HUES64 (cell line): ENCODE measurements around the gene REST.

Experiments used
- H3K27ac ChIP-seq: 2 replicates; pipeline ENCODE4 v1.7.0; 2013; ENCODE audit warnings: low read depth, low read length, inconsistent platforms
- H3K27me3 ChIP-seq: 2 replicates; pipeline ENCODE4 v1.6.1; 2013; ENCODE audit warnings: mild to moderate bottlenecking, low read length; ENCODE audit not compliant: insufficient read depth
- H3K36me3 ChIP-seq: 2 replicates; pipeline ENCODE4 v1.6.1; 2013; ENCODE audit warnings: mild to moderate bottlenecking, low read length; ENCODE audit not compliant: insufficient read depth
- H3K4me1 ChIP-seq: 2 replicates; pipeline ENCODE4 v1.6.1; 2013; ENCODE audit warnings: mild to moderate bottlenecking, low read length, moderate library complexity; ENCODE audit not compliant: insufficient read depth
- H3K4me3 ChIP-seq: 2 replicates; pipeline ENCODE4 v1.5.1; 2013; ENCODE audit warnings: mild to moderate bottlenecking, low read length, moderate library complexity
- H3K9ac ChIP-seq: 2 replicates; pipeline ENCODE4 v1.6.1; 2013; ENCODE audit warnings: mild to moderate bottlenecking, low read depth, low read length
- H3K9me3 ChIP-seq: 2 replicates; pipeline ENCODE4 v1.6.1; 2013; ENCODE audit warnings: low read depth, low read length; ENCODE audit not compliant: insufficient read depth
- WGBS: fragments of 150-250, 120-280 bp; methylation state at CpG from one replicate; pipeline ENCODE4 v1.1.7; 2013; ENCODE audit warnings: missing lambda C conversion rate; 5-methylcytosine and 5-hydroxymethylcytosine counted together

The REST gene

GRCh38 chr4:56978750-56979303 lies 71.1 kb downstream of the REST start, which contains the start of gene POLR2B:
Gene POLR2B (plus strand): TSS chr4:56978896. CDS start chr4:56978986, 90 bp downstream.
- Histone ChIP-seq H3K9me3 (no peaks in the 10 kb centered on the region), H3K27me3 (no peaks in the 10 kb centered on the region), H3K4me1 (no peaks in the 10 kb centered on the region), H3K4me3 (peak within 1 kb of the TSS; percentile 73), H3K36me3 (peaks cover 6% of the 10 kb centered on the region), H3K27ac (peak within 1 kb of the TSS; percentile 87), H3K9ac (peak within 1 kb of the TSS; percentile 90)
- WGBS = 1% methylated on average over 37 of the region's 37 CpGs

GRCh38 chr4:56979421-56980072 lies 71.8 kb downstream of the REST start:
- H3K9ac ChIP-seq = peak overlapping the region; percentile 90; the same call in 1 of the 2 replicates
- H3K27me3 ChIP-seq = no peaks in the 10 kb centered on the region
- WGBS = 15% methylated on average over 20 of the region's 21 CpGs
- peaks cover under 1% of the 10 kb centered on the region; the same call in 1 of the 2 replicates for H3K36me3 ChIP-seq
- H3K4me3 ChIP-seq = peak overlapping the region; percentile 73
- H3K9me3 ChIP-seq = no peaks in the 10 kb centered on the region
- no peak overlapping the region for H3K27ac ChIP-seq
- no peaks in the 10 kb centered on the region for H3K4me1 ChIP-seq

GRCh38 chr4:56981795-56982201 lies 74.1 kb downstream of the REST start:
- Histone ChIP-seq H3K4me1 (no peaks in the 10 kb centered on the region), H3K9ac (no peak overlapping the region), H3K27ac (no peak overlapping the region), H3K4me3 (no peak overlapping the region), H3K9me3 (no peaks in the 10 kb centered on the region), H3K27me3 (no peaks in the 10 kb centered on the region), H3K36me3 (peaks cover 13% of the 10 kb centered on the region)
- WGBS = 89% methylated on average over 3 of the region's 4 CpGs

- no peak overlapping the region for H3K4me3 ChIP-seq
- peaks cover 57% of the 10 kb centered on the region for H3K36me3 ChIP-seq
- WGBS = 95% methylated on average over 1 of the region's 1 CpG
- H3K4me1 ChIP-seq = no peaks in the 10 kb centered on the region
- H3K9ac ChIP-seq = no peak overlapping the region
- H3K9me3 ChIP-seq = no peaks in the 10 kb centered on the region
- H3K27me3 ChIP-seq = no peaks in the 10 kb centered on the region
- no peak overlapping the region for H3K27ac ChIP-seq
Observed at GRCh38 chr4:56986192-56986591, 78.5 kb downstream of the REST start.

- H3K27ac ChIP-seq = no peak overlapping the region
- 95% methylated on average over 2 of the region's 3 CpGs for WGBS
Observed at GRCh38 chr4:56986952-56987351, 79.3 kb downstream of the REST start.

GRCh38 chr4:56990109-56990905 lies 82.6 kb downstream of the REST start:
- WGBS = 94% methylated on average over 5 of the region's 6 CpGs
- no peaks in the 10 kb centered on the region for H3K9me3 ChIP-seq
- H3K27ac ChIP-seq = no peak overlapping the region
- no peak overlapping the region for H3K4me3 ChIP-seq
- peaks cover 94% of the 10 kb centered on the region for H3K36me3 ChIP-seq
- no peak overlapping the region for H3K9ac ChIP-seq
- no peaks in the 10 kb centered on the region for H3K27me3 ChIP-seq
- H3K4me1 ChIP-seq = no peaks in the 10 kb centered on the region

More at GRCh38 chr4:56986952-56987351, 79.3 kb downstream of the REST start:
- Histone ChIP-seq H3K9ac (no peak overlapping the region), H3K4me3 (no peak overlapping the region), H3K4me1 (no peaks in the 10 kb centered on the region), H3K36me3 (peaks cover 65% of the 10 kb centered on the region), H3K27me3 (no peaks in the 10 kb centered on the region), H3K9me3 (no peaks in the 10 kb centered on the region)

- Histone ChIP-seq H3K27me3 (no peaks in the 10 kb centered on the region), H3K36me3 (peaks cover 90% of the 10 kb centered on the region), H3K27ac (no peak overlapping the region), H3K4me1 (no peaks in the 10 kb centered on the region), H3K9me3 (no peaks in the 10 kb centered on the region), H3K9ac (no peak overlapping the region), H3K4me3 (no peak overlapping the region)
- WGBS = 96% methylated on average over 7 of the region's 7 CpGs
Observed at GRCh38 chr4:56995525-56995924, 87.8 kb downstream of the REST start.

- no peaks in the 10 kb centered on the region for H3K4me1 ChIP-seq
- no peak overlapping the region for H3K9ac ChIP-seq
- H3K36me3 ChIP-seq = peaks cover 90% of the 10 kb centered on the region
- no peak overlapping the region for H3K4me3 ChIP-seq
- no peaks in the 10 kb centered on the region for H3K9me3 ChIP-seq
- H3K27ac ChIP-seq = no peak overlapping the region
- 100% methylated on average over 1 of the region's 1 CpG for WGBS
- H3K27me3 ChIP-seq = no peaks in the 10 kb centered on the region
Observed at GRCh38 chr4:56999751-57000150, 92.1 kb downstream of the REST start.

- 95% methylated on average over 3 of the region's 4 CpGs for WGBS
- Histone ChIP-seq H3K4me1 (no peaks in the 10 kb centered on the region), H3K36me3 (peaks cover 94% of the 10 kb centered on the region), H3K4me3 (no peak overlapping the region), H3K27ac (no peak overlapping the region), H3K9ac (no peak overlapping the region), H3K27me3 (no peaks in the 10 kb centered on the region), H3K9me3 (no peaks in the 10 kb centered on the region)
Observed at GRCh38 chr4:57013543-57014120, 105.9 kb downstream of the REST start.
